ENCODE measurements around the gene LTV1.
A peak's percentile ranks its signal among the peaks of the same experiment; 100 is the strongest.

The LTV1 gene

GRCh38 chr6:143880412-143880811 is 37.3 kb downstream of the LTV1 start:
- DNase-seq (ENCODE audit: low read depth), result no peak
- H3K4me3 ChIP-seq (ENCODE audit: low read depth, low read length), result no peak overlapping the region

GRCh38 chr6:143882401-143882930 is 39.3 kb downstream of the LTV1 start:
- DNase-seq (ENCODE audit: low read depth), result no peak
- no peak overlapping the region for H3K4me3 ChIP-seq (ENCODE audit: low read depth, low read length)

- H3K4me3 ChIP-seq (ENCODE audit: low read depth, low read length), result no peak overlapping the region
- DNase-seq (ENCODE audit: low read depth), result peak; percentile 1
These were observed 41.2 kb downstream of the LTV1 start for GRCh38 chr6:143884216-143884900.

- no peak overlapping the region for H3K4me3 ChIP-seq (ENCODE audit: low read depth, low read length)
- no peak for DNase-seq (ENCODE audit: low read depth)
These were observed 42.0 kb downstream of the LTV1 start for GRCh38 chr6:143885116-143885515.

- no peak overlapping the region for H3K4me3 ChIP-seq (ENCODE audit: low read depth, low read length)
- no peak for DNase-seq (ENCODE audit: low read depth)
These were observed 51.5 kb downstream of the LTV1 start for GRCh38 chr6:143894655-143895054.

GRCh38 chr6:143896126-143896860 is 53.2 kb downstream of the LTV1 start:
- no peak for DNase-seq (ENCODE audit: low read depth)
- H3K4me3 ChIP-seq (ENCODE audit: low read depth, low read length), result no peak overlapping the region

- DNase-seq (ENCODE audit: low read depth), result no peak
- no peak overlapping the region for H3K4me3 ChIP-seq (ENCODE audit: low read depth, low read length)
These were observed 57.2 kb downstream of the LTV1 start for GRCh38 chr6:143900358-143900757.

GRCh38 chr6:143901885-143902750 is 59.0 kb downstream of the LTV1 start:
- no peak overlapping the region for H3K4me3 ChIP-seq (ENCODE audit: low read depth, low read length)
- peak; percentile 7 for DNase-seq (ENCODE audit: low read depth)

- DNase-seq (ENCODE audit: low read depth), result no peak
- no peak overlapping the region for H3K4me3 ChIP-seq (ENCODE audit: low read depth, low read length)
These were observed 59.7 kb downstream of the LTV1 start for GRCh38 chr6:143902827-143903226.

GRCh38 chr6:143911028-143911427 is 67.9 kb downstream of the LTV1 start:
- no peak overlapping the region for H3K4me3 ChIP-seq (ENCODE audit: low read depth, low read length)
- DNase-seq (ENCODE audit: low read depth), result no peak

GRCh38 chr6:143912671-143913070 is 69.5 kb downstream of the LTV1 start:
- DNase-seq (ENCODE audit: low read depth), result no peak
- no peak overlapping the region for H3K4me3 ChIP-seq (ENCODE audit: low read depth, low read length)
